Activated CD4-positive, alpha-beta T cell treated with anti-CD3 and anti-CD28 coated beads, Interleukin-2, amount 50 U/mL, for 16 hours (primary cell): ENCODE data around the gene METTL3.
A peak's percentile ranks its signal among the peaks of the same experiment; 100 is the strongest.

ENCODE experiments used
- DNase-seq: peaks from one replicate; pipeline ENCODE4 v3.0.0-alpha.2; 2020

Gene METTL3

DNA sequence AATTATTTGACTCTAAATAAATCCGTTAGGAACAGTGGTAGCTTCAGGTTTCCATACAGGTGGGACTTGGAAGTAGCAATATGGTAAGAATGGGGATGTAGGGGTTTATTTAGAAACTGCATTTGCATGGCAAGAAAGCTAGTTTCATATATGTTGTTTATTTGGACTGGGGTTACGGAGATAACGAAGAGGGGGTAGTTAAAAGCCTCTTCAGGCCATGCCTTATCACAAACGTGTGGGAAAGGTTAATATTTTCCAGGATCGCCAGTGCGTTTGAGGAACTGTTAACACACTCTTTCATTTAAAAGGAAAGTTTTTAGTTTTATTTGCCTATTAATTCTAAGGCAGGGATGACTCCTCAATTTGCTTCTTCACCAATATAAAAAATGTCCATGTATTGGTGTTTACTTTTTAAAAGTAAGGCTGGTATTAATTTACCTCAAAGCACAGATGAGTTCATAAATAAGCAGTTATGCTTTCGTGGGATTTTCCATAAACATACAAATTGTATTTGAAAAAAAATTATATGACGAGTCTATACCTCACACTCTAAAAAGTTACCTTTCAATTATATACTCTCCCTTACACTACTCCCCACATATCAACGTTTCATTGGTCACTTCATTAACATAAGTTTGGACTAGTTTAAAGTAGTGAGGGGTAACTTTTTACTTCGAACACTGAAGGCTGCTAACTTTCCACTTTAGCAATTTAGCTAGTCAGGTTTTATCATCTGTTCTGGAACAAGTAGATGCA is 35.2 kb downstream of the METTL3 start:
- DNase-seq: no peak

DNA sequence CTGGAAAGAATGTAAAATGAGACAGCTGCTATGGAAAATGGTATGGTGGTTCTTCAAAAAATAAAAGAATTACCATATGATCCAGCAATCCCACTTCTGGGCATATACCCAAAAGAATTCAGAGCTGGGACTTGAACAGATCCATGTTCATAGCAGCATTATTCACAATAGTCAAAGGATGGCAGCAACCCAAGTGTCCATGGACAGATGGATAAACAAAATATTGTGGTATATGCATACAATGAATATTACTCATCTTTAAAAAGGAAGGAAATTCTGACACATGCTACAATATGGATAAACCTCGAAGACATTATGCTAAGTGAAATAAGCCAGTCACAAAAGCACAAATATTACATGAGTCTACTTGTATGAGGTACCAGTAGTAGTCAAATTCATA is 43.5 kb downstream of the METTL3 start:
- no peak for DNase-seq

DNA sequence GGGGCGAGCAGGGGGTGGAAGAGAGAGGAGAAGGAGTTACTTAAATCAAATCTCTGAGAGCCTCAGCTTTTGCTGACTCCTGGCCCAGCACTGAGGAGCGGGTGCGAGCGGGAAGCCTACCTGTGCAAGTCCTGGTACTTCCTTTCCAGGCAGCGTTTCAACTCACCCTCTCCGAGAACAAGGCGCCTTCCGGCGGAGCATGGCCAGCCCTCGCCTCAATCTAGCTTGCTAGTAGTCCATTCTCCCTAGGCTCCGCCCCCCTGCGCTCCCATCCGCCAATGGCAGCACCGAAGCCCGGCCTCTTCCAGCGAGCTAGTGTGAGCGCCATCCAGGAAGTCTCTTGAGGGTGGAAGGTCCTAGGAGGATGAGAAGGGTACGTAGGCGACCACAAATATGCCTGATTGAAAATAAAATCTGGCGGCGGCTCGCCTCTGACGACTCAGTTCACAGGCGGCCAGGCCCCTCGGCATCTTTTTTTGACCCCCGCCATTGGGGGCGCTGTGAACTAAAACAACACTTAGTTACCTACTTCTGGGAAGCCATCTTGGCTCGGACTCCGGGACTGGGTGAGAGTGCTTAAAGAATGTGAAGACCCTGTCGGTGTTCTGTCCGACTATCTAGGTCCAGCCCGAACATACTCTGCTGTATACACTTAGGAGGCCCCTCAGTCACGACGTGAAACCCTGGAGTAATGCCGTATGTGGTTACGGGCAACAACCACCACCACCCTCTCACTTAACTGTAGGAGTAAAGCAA is 55.0 kb downstream of the METTL3 start, which contains the start of gene CHD8:
TSS of gene CHD8 (minus strand) at position 212 of the 756 bp plus-strand sequence. CDS start 24,480 bp downstream, outside the sequence.
- peak; percentile 100 for DNase-seq

DNA sequence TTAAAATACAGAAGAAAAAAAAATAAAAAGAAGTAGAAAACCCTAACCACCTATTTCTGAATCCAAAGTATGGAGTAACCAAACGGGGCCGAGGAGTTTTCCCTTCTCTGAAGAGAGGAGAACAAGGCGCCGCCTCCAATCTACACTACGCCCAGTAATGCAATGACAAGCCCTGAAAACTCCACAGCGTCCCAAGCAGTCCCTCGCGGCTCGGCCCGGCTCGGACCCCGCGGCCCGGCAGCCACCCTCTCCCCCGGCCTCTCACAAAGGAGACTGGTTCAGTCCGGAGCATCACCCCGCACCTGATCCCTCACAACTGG is 55.6 kb downstream of the METTL3 start:
- no peak for DNase-seq

DNA sequence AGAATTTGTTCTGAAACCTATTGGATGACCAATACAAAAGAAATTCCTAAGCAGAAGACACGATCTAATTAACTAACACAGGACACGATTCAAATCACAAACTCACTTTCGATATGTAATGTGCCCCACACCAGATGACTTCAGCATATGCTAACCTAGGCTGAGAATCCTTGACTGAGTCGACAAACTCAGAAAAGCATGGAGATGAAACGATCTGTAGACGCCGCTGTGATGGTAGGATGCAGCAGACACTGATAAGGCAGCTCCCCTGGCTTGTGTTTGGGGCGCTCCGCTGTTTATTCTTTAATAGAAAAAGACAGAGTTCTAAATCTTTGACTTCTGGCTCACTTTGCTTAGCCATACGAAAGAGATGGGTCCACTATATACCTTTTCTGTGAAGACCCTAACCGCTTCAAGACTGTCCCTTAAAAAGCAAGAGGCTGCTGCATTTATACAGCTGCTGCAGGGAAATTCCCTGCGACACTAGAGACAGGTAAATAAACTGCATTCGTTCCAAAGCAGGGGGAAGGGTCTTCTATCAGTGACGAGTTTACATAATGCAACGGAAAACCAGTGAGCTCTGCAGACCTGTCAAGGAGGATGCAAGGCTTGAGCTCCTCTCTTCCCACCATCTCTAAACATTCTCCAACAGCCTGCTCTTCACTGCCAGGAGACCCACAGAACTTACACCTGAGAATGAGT is 56.1 kb downstream of the METTL3 start:
- peak; percentile 38 for DNase-seq

DNA sequence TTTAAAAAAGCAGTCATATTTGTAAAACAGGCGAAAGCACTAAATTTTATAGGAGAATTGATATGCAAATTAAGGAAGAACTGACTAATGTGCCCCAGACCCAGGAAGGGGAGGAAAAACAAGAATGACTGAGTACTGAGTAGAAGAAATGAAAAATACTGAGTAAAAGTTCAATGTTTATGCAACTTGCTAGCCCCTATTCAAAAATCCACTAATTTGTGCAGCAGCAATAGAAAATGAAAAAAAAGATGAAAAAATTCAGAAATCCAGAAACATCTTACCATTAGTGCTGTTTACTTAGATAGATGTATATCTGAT is 61.3 kb downstream of the METTL3 start:
- no peak for DNase-seq
